GM19043 (cell line): ENCODE data around the gene SNTG2.
"Not testable (repeated sequence)": the region's sequence is repeated elsewhere in the genome, so short reads cannot be mapped to it uniquely, and the experiment has no call there.

Experiments
- ATAC-seq: cut with Tn5 transposase; IDR thresholded peaks from one replicate; pipeline ENCODE4 v1.9.1; 2021; ENCODE audit warnings: low read depth; ENCODE audit not compliant: unreplicated experiment

Gene SNTG2

GRCh38 chr2:1226766-1227165 lies 276.1 kb downstream of the SNTG2 start:
- no peak for ATAC-seq

GRCh38 chr2:1227274-1227900 lies 276.7 kb downstream of the SNTG2 start:
- no peak for ATAC-seq

- not testable (repeated sequence) for ATAC-seq
Measured at GRCh38 chr2:1229596-1229995, 278.9 kb downstream of the SNTG2 start.

GRCh38 chr2:1230155-1230893 lies 279.7 kb downstream of the SNTG2 start:
- ATAC-seq = no peak

GRCh38 chr2:1231466-1232063 lies 280.9 kb downstream of the SNTG2 start:
- no peak for ATAC-seq

- no peak for ATAC-seq
Measured at GRCh38 chr2:1233281-1233680, 282.6 kb downstream of the SNTG2 start.

- no peak for ATAC-seq
Measured at GRCh38 chr2:1234731-1235308, 284.2 kb downstream of the SNTG2 start.

GRCh38 chr2:1235806-1236205 lies 285.2 kb downstream of the SNTG2 start:
- no peak for ATAC-seq

GRCh38 chr2:1236606-1237005 lies 286.0 kb downstream of the SNTG2 start:
- ATAC-seq = no peak

- ATAC-seq = no peak
Measured at GRCh38 chr2:1237783-1238182, 287.1 kb downstream of the SNTG2 start.

GRCh38 chr2:1238598-1239138 lies 288.0 kb downstream of the SNTG2 start:
- ATAC-seq = no peak

GRCh38 chr2:1245193-1245592 lies 294.5 kb downstream of the SNTG2 start:
- no peak for ATAC-seq

- ATAC-seq = no peak
Measured at GRCh38 chr2:1246239-1246638, 295.6 kb downstream of the SNTG2 start.

- no peak for ATAC-seq
Measured at GRCh38 chr2:1246991-1247390, 296.3 kb downstream of the SNTG2 start.

- no peak for ATAC-seq
Measured at GRCh38 chr2:1248187-1248586, 297.5 kb downstream of the SNTG2 start.

GRCh38 chr2:1249897-1250687 lies 299.4 kb downstream of the SNTG2 start:
- no peak for ATAC-seq

GRCh38 chr2:1251520-1251919 lies 300.9 kb downstream of the SNTG2 start:
- ATAC-seq = no peak

GRCh38 chr2:1253629-1254028 lies 303.0 kb downstream of the SNTG2 start:
- no peak for ATAC-seq

GRCh38 chr2:1254662-1255343 lies 304.2 kb downstream of the SNTG2 start:
- no peak for ATAC-seq
